Epithelial cell of prostate (primary cell): Measurements from ENCODE around the gene TMEM82.
"Not testable (repeated sequence)": the region's sequence is repeated elsewhere in the genome, so short reads cannot be mapped to it uniquely, and the experiment has no call there.

Source experiments
- DNase-seq: peaks from one replicate; pipeline ENCODE4 v3.0.0-alpha.2; 2011; ENCODE audit warnings: low read depth, low spot score
- H3K27ac ChIP-seq: fragments of 450-650 bp; 2 replicates; pipeline ENCODE4 v1.5.1; 2017; ENCODE audit warnings: mild to moderate bottlenecking

TMEM82 gene

GRCh38 chr1:15742339-15742801, at the start of gene TMEM82:
Gene TMEM82, plus strand, starts transcription at chr1:15742499. Its CDS starts 61 bp downstream, at chr1:15742560.
- H3K27ac ChIP-seq = no peak within 1 kb of the TSS
- DNase-seq = no peak

DNA sequence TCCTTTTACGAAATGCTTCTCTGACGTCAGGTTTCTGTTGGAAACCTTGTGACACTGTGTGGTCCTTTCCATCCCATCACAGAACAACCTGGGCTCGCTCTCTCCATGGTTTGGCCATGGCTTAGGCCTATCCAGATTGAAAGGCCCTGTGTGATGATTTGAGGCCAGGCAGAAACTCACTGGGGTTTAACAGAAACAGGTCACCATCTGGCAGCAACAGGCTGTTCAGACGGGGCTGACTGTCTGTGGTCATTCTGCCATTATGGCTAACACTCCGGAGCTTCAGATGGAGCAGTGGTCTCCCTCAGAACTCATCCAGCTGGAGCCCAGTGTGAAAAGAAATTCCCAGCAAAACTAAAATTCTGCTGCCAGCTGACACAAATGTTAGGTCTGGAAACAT, 48.9 kb upstream of the TMEM82 start:
- no peak overlapping the region for H3K27ac ChIP-seq
- no peak for DNase-seq

DNA sequence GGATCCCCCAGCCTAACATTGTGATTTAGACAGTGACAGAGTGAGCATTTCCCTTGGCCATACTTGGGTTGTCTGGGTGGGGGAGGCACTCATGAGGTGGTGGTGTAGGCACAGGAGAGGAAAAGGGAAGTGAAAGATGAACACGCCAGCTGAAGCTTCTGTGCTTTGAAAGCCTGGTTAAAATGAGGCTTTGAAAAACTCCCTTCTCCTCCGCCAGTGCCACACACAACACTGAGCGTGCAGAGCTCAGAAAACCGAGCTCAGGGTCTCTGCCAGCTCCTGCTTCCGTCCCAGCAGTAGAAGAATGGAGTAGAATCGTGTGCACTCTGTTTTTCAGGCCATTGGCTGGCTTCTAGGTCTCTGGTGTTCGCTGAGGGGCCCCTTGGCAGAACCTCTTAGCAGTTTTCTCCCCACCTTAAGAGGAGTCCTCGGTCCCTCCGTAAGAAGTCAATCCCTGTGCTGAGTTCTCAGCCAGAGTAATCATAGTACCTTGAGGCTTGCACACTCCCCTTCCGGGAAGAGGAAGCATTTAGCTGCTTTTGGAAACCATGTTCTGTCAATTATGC, 45.3 kb upstream of the TMEM82 start:
- H3K27ac ChIP-seq = no peak overlapping the region
- no peak for DNase-seq

- no peak for DNase-seq
- H3K27ac ChIP-seq = no peak overlapping the region
These were observed 44.1 kb upstream of the TMEM82 start for GRCh38 chr1:15698201-15698600.

GRCh38 chr1:15699321-15699720, 43.0 kb upstream of the TMEM82 start:
- not testable (repeated sequence) for DNase-seq, H3K27ac ChIP-seq

DNA sequence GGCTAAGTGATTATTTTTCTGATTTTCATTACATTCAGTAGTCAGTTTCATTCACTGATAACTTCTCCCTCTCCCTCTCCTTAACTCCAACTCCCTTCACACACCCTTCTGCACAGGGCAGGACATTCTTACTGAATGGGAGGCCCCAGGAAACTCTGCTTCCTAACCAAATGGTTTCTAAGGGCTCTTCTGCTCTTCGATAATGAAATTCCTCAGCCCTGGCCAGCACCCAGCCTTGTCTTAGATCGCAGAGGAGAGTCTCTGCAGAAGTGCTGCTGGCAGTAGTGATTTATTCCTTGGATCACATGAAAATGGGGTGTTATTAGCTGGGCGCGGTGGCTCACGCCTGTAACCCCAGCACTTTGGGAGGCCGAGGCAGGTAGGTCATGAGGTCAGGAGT, 41.8 kb upstream of the TMEM82 start:
- no peak overlapping the region for H3K27ac ChIP-seq
- no peak for DNase-seq

DNA sequence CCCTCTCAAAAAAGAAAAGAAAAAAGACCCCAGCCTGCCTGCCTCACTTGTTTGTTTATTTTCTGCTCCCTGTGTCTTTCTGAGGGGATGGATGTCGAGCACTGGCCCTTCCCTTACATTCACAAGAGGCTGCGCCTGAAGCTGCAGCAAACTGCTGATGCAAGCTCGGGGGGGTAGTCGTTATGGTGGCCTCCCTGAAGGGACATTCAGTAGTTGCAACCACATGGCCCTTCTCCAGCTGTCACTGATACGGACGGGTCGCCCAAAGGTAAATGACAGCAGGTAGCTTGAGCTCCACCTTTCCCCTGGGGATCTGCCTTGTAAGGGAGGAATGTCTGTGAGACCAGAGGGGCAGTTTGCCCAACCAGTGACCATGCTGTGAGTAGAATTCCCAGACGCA, 40.5 kb upstream of the TMEM82 start:
- H3K27ac ChIP-seq = no peak overlapping the region
- no peak for DNase-seq

GRCh38 chr1:15702722-15703550, 39.4 kb upstream of the TMEM82 start:
- no peak for DNase-seq
- peak overlapping the region; percentile 64 for H3K27ac ChIP-seq

GRCh38 chr1:15703562-15703961, 38.7 kb upstream of the TMEM82 start:
- H3K27ac ChIP-seq = peak overlapping the region; percentile 64
- no peak for DNase-seq

GRCh38 chr1:15704526-15705183, 37.6 kb upstream of the TMEM82 start:
- no peak overlapping the region for H3K27ac ChIP-seq
- DNase-seq = no peak

DNA sequence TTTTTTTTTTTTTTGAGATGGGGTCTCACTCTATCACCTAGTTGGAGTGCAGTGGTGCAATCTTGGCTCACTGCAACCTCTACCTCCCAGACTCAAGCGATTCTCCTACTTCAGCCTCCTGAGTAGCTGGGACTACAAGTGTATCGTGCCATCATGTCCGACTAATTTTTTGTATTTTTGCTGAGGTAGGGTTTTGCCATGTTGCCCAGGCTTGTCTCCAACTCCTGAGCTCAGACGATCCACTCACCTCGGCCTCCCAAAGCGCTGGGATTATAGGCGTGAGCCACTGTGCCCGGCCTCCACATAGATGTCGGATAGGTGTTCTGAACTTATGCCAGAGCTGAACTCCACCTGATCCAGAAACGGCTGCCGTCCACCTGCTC, 37.1 kb upstream of the TMEM82 start:
- H3K27ac ChIP-seq = no peak overlapping the region

DNA sequence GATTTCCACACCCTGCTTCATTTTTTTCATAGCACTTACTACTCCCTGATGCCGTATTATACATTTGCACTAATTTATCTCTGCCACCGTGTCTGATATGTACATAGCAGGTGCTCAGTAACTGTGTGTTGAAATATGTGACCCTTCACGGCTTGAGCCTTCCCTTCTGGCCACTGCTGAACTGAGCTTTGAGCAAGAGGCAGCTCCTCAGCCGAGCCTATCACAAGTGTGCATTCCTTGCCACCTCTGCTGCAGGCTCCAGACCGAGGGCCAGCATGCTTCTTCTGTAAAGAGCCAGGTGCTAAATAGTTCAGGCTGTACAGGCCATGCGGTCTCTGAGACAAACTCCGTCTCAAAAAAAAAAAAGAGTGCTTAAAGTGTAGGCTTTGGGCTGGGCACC, 35.5 kb upstream of the TMEM82 start:
- H3K27ac ChIP-seq = no peak overlapping the region
- DNase-seq = no peak

More for the DNA sequence above, 37.1 kb upstream of the TMEM82 start:
- DNase-seq = no peak

DNA sequence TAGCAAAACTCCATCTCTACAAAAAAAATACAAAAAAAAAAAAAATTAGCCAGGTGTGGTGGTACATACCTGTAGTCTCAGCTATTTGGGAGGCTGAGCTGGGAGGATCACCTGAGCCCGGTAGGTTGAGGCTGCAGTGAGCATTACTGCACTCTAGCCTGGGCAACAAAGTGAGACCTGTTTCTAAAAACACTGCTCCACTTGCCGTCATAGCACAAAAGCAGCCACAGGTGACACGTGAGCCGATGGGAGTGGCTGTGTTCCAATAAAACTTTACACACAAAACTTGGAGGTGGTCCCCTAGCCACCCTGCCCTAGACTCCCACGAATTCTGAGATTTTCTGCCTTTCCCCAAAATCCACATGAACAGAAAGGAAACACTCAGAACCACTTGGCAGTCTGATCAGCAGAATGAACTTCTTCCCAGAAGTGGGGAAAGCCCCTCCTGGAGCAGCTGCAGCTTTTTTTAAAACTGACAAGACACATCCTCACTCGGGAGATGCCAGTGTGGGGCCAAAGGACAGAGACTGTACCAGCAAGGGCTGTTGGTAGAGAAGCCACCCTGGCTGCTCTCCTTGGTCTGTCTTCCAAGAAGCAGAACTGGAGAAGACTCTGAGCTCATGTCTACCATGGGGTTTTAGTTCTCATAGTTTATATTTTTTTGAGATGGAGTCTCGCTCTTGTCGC, 34.9 kb upstream of the TMEM82 start:
- H3K27ac ChIP-seq = no peak overlapping the region
- no peak for DNase-seq

- H3K27ac ChIP-seq = no peak overlapping the region
- DNase-seq = no peak
These were observed 33.7 kb upstream of the TMEM82 start for GRCh38 chr1:15708486-15709137.

DNA sequence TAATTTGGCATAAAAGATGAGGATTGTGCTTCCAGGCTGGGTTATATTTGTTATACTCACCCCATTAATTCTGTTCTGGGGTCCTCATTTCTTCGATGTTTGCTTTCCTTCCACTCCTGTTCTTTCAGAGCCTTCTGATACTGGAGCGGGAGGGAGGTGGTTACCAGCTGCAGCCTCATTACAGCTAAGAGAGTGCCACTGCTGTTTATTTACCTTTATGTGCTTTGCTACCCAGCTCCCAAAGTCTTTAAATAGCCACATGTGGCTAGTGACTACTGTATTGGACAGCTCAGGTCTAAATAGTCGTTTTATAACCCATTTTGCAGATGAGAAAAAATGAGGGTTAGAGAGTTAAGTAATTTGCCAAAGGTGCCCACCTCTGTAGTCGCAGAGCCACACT, 33.1 kb upstream of the TMEM82 start:
- H3K27ac ChIP-seq = no peak overlapping the region
- no peak for DNase-seq

- DNase-seq = no peak
- H3K27ac ChIP-seq = no peak overlapping the region
These were observed 30.1 kb upstream of the TMEM82 start for GRCh38 chr1:15712168-15712567.

- DNase-seq = no peak
- H3K27ac ChIP-seq = no peak overlapping the region
These were observed 27.7 kb upstream of the TMEM82 start for GRCh38 chr1:15714406-15715136.

DNA sequence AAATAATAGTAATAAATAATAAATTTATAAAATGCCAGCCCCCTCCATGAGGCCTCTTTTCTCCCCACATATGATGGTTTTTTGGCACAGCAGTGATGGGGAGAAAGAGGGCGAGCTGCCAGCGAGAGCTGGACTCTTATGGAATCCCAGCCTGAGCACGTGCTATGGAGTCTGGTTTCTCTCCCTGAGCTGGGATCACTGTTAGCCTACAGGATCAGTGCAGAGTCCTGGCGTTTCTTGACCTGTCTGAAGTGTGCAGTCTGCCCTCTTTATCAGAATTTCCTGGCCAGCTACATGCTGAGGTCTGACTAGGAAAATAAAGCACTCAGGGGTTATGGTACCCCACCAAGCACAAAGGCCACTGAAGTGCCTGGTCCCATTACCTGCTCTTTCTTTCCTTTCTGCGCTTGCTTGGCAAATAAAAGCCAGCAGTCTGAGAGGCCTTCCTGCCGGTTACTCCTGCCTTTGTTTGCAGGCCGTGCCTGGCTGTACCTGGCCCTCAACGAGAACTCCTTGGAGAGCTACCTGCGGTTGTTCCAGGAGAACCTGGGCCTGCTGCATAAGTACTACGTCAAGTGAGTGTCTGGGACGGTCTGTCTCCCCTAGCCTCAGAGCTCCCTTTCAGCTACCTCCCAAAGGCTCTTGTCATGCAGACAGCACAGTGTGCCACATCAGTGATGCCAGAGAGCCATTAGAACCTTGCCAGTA, 24.7 kb upstream of the TMEM82 start:
- H3K27ac ChIP-seq = no peak overlapping the region
- DNase-seq = no peak

GRCh38 chr1:15718199-15718601, 24.1 kb upstream of the TMEM82 start:
- no peak for DNase-seq
- no peak overlapping the region for H3K27ac ChIP-seq
